ENCODE data around the gene LRMDA. TPM values are rescaled to one million over a fixed set of nuclear protein-coding genes. Genes with fewer than 3 reads are reported as not detected.

Gene LRMDA
- total and polyA plus RNA-seq, 2 of the 4 experiments (the other 2 are of a cell fraction), result 0.07 TPM; not detected in 1

- POLR2A ChIA-PET (ENCODE audit: unreplicated experiment), result no interaction called here
- Histone ChIP-seq H3K9ac (ENCODE audit: low read depth, low read length) (no peak overlapping the region), H3K4me3 (ENCODE audit: insufficient read depth, low read depth, low read length) (no peak overlapping the region), H2AFZ (replicated peaks; ENCODE audit: low read length, poor library complexity) (no peak overlapping the region), H2BK20ac (ENCODE audit: low read depth, low read length) (no peak overlapping the region), H4K91ac (ENCODE audit: insufficient read depth, low read depth, low read length) (no peak overlapping the region), H4K20me1 (ENCODE audit: insufficient read depth, low read length) (no peaks in the 10 kb centered on the region), H3K27me3 (ENCODE audit: control insufficient read depth, insufficient read depth, low read length) (peaks cover 20% of the 10 kb centered on the region), H3K9me1 (ENCODE audit: insufficient read depth, low read length) (no peaks in the 10 kb centered on the region), H3K9me3 (ENCODE audit: control insufficient read depth, insufficient read depth, low read length) (no peaks in the 10 kb centered on the region), H3K18ac (ENCODE audit: low read depth, low read length) (no peak overlapping the region), H3K14ac (replicated peaks; ENCODE audit: low read depth, low read length) (no peak overlapping the region), H3K4me1 (ENCODE audit: control insufficient read depth, insufficient read depth, low read length) (no peaks in the 10 kb centered on the region), H4K8ac (ENCODE audit: low read depth in 2 of 2, low read length in 2 of 2) (no peak overlapping the region), H3K56ac (ENCODE audit: extremely low read depth, insufficient read depth, low read length) (no peak overlapping the region), H4K5ac (ENCODE audit: low read depth, low read length) (no peak overlapping the region), H2AK5ac (ENCODE audit: low read depth, low read length) (no peak overlapping the region), H3K27ac (ENCODE audit: insufficient read depth, low read length) (no peak overlapping the region), H2BK5ac (ENCODE audit: low read depth, low read length, poor library complexity, severe bottlenecking) (no peak overlapping the region), H3K4me2 (ENCODE audit: low read depth, low read length) (no peak overlapping the region), H2BK15ac (ENCODE audit: low read depth, low read length) (no peak overlapping the region), H3K36me3 (ENCODE audit: control insufficient read depth, insufficient read depth, low read length) (no peaks in the 10 kb centered on the region), H2AK9ac (replicated peaks; ENCODE audit: low read depth, low read length, poor library complexity) (no peak overlapping the region), H3K79me1 (ENCODE audit: low read depth in 1 of 2, low read length in 2 of 2) (no peaks in the 10 kb centered on the region), H3K23ac (ENCODE audit: low read depth, low read length) (no peak overlapping the region), H2BK120ac (ENCODE audit: low read depth, low read length) (no peak overlapping the region), H3K4ac (ENCODE audit: low read depth, low read length) (no peak overlapping the region)
- dilution Hi-C loops (cut with HindIII; ENCODE audit: low sequenced_read_pairs, unreplicated experiment), result no loop called here
- DNase-seq (no peak), ATAC-seq (ENCODE audit: low read depth) (no peak)
- BruUV-seq (replicated peaks), result no TSS peak
- in situ Hi-C loops (cut with MboI; ENCODE audit: low sequenced_read_pairs), result no loop called here
- intact Hi-C loops (cut with micrococcal nuclease), result no loop called here
- CTCF ChIA-PET, result no interaction called here
- TF ChIP-seq USF2 (IDR thresholded peaks at IDR 0.05; ENCODE audit: low read depth, low read length) (no peak), NFE2L2 (IDR thresholded peaks at IDR 0.05; ENCODE audit: low read depth, low read length) (no peak), RAD21 (IDR thresholded peaks at IDR 0.05; ENCODE audit: low read length) (no peak), SMC3 (IDR thresholded peaks at IDR 0.05; ENCODE audit: low read depth, low read length) (no peak), RCOR1 (IDR thresholded peaks at IDR 0.05; ENCODE audit: insufficient replicate concordance, low read length) (no peak), FOS (IDR thresholded peaks at IDR 0.05; ENCODE audit: low read depth, low read length) (no peak), ELK1 (IDR thresholded peaks at IDR 0.05; ENCODE audit: borderline replicate concordance, low read depth, low read length) (no peak), MXI1 (IDR thresholded peaks at IDR 0.05; ENCODE audit: borderline replicate concordance, low read depth, low read length) (no peak), CTCF (conservative IDR thresholded peaks at IDR 0.05; ENCODE audit: low read depth, low read length) (no peak), BHLHE40 (IDR thresholded peaks at IDR 0.05; ENCODE audit: low read depth, low read length) (no peak), CHD1 (IDR thresholded peaks at IDR 0.05; ENCODE audit: low read depth, low read length) (no peak), MAFK (IDR thresholded peaks at IDR 0.05; ENCODE audit: low read depth, low read length) (no peak), POLR2A (IDR thresholded peaks at IDR 0.05; ENCODE audit: low read depth, low read length) (no peak), MAZ (IDR thresholded peaks at IDR 0.05; ENCODE audit: borderline replicate concordance, low read depth, low read length) (no peak), CEBPB (IDR thresholded peaks at IDR 0.05; ENCODE audit: low read depth, low read length) (no peak), RFX5 (IDR thresholded peaks at IDR 0.05; ENCODE audit: low read depth, low read length) (no peak)
- no CpG with 5 or more reads among the region's 1 CpG for WGBS, 2 experiments (ENCODE audit: extremely low coverage in 2 of 2, insufficient read length in 1 of 2)
Measured at GRCh38 chr10:76124280-76124679, 692.9 kb downstream of the LRMDA start.

Data from IMR-90 (cell line).